Kidney epithelial cell (primary cell): ENCODE results near the gene SNED1. TPM values are rescaled to one million over a fixed set of nuclear protein-coding genes. Genes with fewer than 3 reads are reported as not detected.
A peak's percentile ranks its signal among the peaks of the same experiment; 100 is the strongest.

ENCODE experiments used
- DNase-seq: peaks from one replicate; pipeline ENCODE4 v3.0.0-alpha.2; 2010; ENCODE audit warnings: low read depth
- H3K27me3 ChIP-seq: 2 replicates; pipeline ENCODE4 v1.6.0; 2011; ENCODE audit warnings: low read length; ENCODE audit not compliant: control insufficient read depth, insufficient read depth
- H3K36me3 ChIP-seq: 2 replicates; pipeline ENCODE4 v1.5.1; 2011; ENCODE audit warnings: low read length; ENCODE audit not compliant: control insufficient read depth, insufficient read depth
- H3K4me3 ChIP-seq: 2 replicates; pipeline ENCODE4 v1.5.1; 2011; ENCODE audit warnings: low read depth, mild to moderate bottlenecking, control low read depth, low read length
- total RNA-seq: library from RNA; depleted of rRNA; stranded (reverse); fragments of >200 nt; gene quantifications from 2 replicates; pipeline ENCODE4 v1.2.3, GENCODE V29; 2015
- TF ChIP-seq, protein P1 (sequence below): IDR thresholded peaks from 2 replicates; pipeline ENCODE4 v1.5.1; 2011; ENCODE audit warnings: mild to moderate bottlenecking, moderate library complexity, low read length, control low read depth, inconsistent platforms; ENCODE audit not compliant: insufficient read depth, poor library complexity, severe bottlenecking

The SNED1 gene
- total RNA-seq, 1 donor from 2014 or later, result 2.2 TPM

- Histone ChIP-seq H3K27me3 (peaks cover 46% of the 10 kb centered on the region), H3K4me3 (no peak overlapping the region), H3K36me3 (no peaks in the 10 kb centered on the region)
- no peak for DNase-seq
- TF ChIP-seq, protein P1, sequence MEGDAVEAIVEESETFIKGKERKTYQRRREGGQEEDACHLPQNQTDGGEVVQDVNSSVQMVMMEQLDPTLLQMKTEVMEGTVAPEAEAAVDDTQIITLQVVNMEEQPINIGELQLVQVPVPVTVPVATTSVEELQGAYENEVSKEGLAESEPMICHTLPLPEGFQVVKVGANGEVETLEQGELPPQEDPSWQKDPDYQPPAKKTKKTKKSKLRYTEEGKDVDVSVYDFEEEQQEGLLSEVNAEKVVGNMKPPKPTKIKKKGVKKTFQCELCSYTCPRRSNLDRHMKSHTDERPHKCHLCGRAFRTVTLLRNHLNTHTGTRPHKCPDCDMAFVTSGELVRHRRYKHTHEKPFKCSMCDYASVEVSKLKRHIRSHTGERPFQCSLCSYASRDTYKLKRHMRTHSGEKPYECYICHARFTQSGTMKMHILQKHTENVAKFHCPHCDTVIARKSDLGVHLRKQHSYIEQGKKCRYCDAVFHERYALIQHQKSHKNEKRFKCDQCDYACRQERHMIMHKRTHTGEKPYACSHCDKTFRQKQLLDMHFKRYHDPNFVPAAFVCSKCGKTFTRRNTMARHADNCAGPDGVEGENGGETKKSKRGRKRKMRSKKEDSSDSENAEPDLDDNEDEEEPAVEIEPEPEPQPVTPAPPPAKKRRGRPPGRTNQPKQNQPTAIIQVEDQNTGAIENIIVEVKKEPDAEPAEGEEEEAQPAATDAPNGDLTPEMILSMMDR, result peak; percentile 22
Measured at GRCh38 chr2:241063587-241063986, 65.2 kb downstream of the SNED1 start.

GRCh38 chr2:241064008-241064801, 65.8 kb downstream of the SNED1 start:
- TF ChIP-seq, protein P1, result no peak
- DNase-seq, result no peak
- peaks cover 50% of the 10 kb centered on the region for H3K27me3 ChIP-seq
- no peaks in the 10 kb centered on the region for H3K36me3 ChIP-seq
- no peak overlapping the region for H3K4me3 ChIP-seq

GRCh38 chr2:241064802-241065354, 66.5 kb downstream of the SNED1 start:
- DNase-seq, result no peak
- TF ChIP-seq, protein P1, result no peak
- Histone ChIP-seq H3K27me3 (peaks cover 56% of the 10 kb centered on the region), H3K36me3 (no peaks in the 10 kb centered on the region), H3K4me3 (no peak overlapping the region)

GRCh38 chr2:241065355-241065803, 67.0 kb downstream of the SNED1 start:
- Histone ChIP-seq H3K4me3 (no peak overlapping the region), H3K36me3 (no peaks in the 10 kb centered on the region), H3K27me3 (peaks cover 60% of the 10 kb centered on the region)
- TF ChIP-seq, protein P1, result peak; percentile 9
- no peak for DNase-seq

DNA sequence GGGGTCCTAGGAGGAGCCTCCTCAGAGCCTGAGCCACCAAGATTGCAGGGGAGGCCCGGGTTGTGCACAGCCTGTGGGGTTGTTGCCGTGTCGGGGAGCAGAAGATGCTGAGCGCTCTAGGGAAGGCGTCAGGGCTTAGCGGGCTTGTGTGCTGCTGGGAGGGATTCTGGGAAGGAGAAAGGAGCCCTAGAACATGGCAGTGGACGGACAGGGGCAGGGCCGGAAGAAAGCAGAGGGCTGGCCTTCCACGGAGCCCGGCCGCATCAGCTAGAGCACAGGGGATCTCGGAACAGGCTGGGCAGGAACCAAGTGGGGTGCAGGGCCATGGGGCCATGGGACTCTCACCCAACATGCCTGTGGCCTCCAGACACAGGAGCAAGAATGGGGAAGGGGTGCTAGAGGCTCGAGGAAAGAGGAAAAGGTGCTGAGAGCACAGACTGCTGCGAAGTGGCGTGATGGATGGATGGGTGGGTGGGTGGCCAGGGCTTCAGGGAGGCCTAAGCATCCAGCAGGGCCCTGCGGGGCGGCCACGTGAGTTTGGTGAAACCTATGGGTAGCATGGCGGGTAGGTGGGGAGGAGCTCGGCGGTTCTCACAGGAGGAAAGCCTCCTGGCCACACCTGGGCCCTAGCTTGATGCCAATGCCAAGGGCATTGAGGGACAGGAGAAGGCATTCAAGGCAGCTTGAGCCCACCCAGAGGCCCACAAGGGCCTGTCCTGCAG, 67.9 kb downstream of the SNED1 start:
- H3K27me3 ChIP-seq, result peaks cover 70% of the 10 kb centered on the region
- TF ChIP-seq, protein P1, result no peak
- H3K36me3 ChIP-seq, result no peaks in the 10 kb centered on the region
- DNase-seq, result no peak
- H3K4me3 ChIP-seq, result no peak overlapping the region
